ENCODE data around the gene SLC22A23.

Gene SLC22A23

GRCh38 chr6:3318821-3319540, 137.9 kb downstream of the SLC22A23 start:
- no peak for TF ChIP-seq CTCF (IDR thresholded peaks at IDR 0.05; ENCODE audit: control insufficient read depth, extremely low read depth, insufficient read depth)
- H3K4me3 ChIP-seq (ENCODE audit: low read depth, low read length) = no peak overlapping the region
- no peak for DNase-seq (ENCODE audit: low read depth)

GRCh38 chr6:3318226-3318625, 138.6 kb downstream of the SLC22A23 start:
- no peak for DNase-seq (ENCODE audit: low read depth)
- TF ChIP-seq CTCF (IDR thresholded peaks at IDR 0.05; ENCODE audit: control insufficient read depth, extremely low read depth, insufficient read depth) = no peak
- H3K4me3 ChIP-seq (ENCODE audit: low read depth, low read length) = no peak overlapping the region

GRCh38 chr6:3317741-3318211, 139.1 kb downstream of the SLC22A23 start:
- no peak for TF ChIP-seq CTCF (IDR thresholded peaks at IDR 0.05; ENCODE audit: control insufficient read depth, extremely low read depth, insufficient read depth)
- no peak overlapping the region for H3K4me3 ChIP-seq (ENCODE audit: low read depth, low read length)
- no peak for DNase-seq (ENCODE audit: low read depth)

GRCh38 chr6:3316818-3317217, 140.0 kb downstream of the SLC22A23 start:
- TF ChIP-seq CTCF (IDR thresholded peaks at IDR 0.05; ENCODE audit: control insufficient read depth, extremely low read depth, insufficient read depth) = no peak
- no peak for DNase-seq (ENCODE audit: low read depth)
- H3K4me3 ChIP-seq (ENCODE audit: low read depth, low read length) = no peak overlapping the region

- no peak for TF ChIP-seq CTCF (IDR thresholded peaks at IDR 0.05; ENCODE audit: control insufficient read depth, extremely low read depth, insufficient read depth)
- no peak overlapping the region for H3K4me3 ChIP-seq (ENCODE audit: low read depth, low read length)
- DNase-seq (ENCODE audit: low read depth) = no peak
Observed at GRCh38 chr6:3316331-3316730, 140.5 kb downstream of the SLC22A23 start.

GRCh38 chr6:3315841-3316240, 141.0 kb downstream of the SLC22A23 start:
- no peak overlapping the region for H3K4me3 ChIP-seq (ENCODE audit: low read depth, low read length)
- no peak for DNase-seq (ENCODE audit: low read depth)
- TF ChIP-seq CTCF (IDR thresholded peaks at IDR 0.05; ENCODE audit: control insufficient read depth, extremely low read depth, insufficient read depth) = no peak
